NOMO-1 treated with dmso at 0.1 percent for 144 hours (cell line): ENCODE data around the gene ESRP2.

Experiments
- DNase-seq: peaks from one replicate; lab custom pipeline; 2025; ENCODE audit not compliant: unreplicated experiment; lab: John Stamatoyannopoulos, UW

ESRP2 gene

DNA sequence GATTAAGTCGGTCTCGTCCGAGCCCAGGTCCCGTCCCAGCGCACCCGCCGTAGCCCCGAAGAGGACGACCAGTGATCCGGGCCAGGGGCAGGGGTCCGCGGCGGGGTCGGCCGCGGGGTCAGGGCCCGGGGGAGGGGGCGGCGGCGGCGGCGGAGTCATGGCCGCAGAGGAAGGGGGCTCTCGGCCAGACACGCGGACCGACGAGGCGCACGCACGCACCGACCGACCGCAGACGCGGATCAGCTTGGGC, at the start of gene ESRP2:
TSS of gene ESRP2 (minus strand) at position 241 of the 250 bp plus-strand sequence. CDS start at position 159, 82 bp downstream.
- DNase-seq = no peak

DNA sequence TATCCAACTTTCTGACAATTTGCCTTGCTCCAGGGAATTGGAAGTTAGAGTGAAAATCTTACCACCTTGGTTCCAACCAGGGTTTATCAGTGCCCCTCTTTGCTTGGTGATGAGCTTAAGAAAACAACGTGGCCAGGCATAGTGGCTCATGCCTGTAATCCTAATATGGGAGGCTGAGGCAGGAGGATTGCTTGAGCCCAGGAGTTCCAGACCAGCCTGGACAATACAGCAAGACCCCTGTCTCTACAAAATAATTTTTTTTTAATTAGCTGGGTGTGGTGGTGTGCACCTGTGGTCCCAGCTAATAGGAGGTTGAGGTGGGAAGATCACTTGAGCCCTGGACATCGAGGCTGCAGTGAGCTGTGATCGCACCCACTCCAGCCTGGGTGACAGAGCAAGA, 49.8 kb upstream of the ESRP2 start:
- no peak for DNase-seq

DNA sequence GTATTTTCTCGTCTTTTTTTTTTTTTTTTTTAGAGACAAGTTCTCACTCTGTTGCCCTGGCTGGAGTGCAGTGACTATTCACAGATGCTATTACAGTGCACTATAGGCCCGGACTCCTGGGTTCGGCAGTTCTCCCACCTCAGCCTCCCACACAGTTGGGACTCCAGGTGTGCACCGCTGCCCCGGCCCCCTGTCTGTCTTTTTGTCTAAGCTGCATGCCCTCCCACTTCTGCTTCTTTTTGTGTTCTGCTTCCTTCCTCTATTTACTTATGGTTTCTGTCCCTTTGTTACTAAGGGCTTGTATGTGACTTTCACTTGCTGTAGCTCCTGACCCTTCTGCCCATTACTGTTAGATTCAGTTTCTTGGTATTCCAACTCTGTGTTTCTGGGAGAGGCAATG, 48.9 kb upstream of the ESRP2 start:
- DNase-seq = peak; percentile 59

DNA sequence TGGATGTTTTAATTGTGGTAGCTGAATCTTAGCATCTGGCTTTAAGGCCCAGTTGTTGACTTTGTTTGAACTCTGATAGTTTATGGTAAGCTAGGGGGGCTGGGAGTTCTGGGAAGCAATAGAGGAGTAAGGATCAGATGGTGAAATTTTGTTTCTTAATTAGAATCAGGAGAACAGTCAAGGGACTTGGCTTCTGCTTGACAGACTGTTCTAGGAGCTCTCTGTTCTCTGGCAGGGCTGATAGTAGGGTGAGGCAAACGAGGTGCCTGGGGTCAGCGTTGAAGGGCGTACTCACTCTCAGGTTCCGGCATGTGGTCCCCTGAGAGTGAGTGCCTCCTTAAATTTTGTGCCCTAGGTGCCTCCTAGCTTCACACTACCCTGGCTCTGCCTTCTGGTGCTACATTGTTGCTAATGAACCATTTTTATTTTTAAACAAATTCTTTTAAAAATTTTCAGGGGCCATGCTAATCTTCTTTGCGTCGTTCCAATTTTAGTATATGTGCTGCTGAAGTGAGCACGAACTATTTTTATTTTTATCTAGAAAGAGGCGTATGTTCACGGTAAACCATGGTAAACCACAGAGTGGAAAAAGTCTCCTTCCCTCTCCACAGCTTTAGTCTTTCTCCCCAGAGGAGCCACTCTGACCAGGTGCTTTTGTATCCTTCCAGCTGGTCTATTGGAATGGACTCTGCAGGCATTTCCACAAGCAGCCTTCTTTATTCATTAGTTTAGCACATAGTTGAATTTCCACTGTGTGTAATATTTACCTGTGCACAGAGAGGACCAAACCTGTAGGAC, 48.1 kb upstream of the ESRP2 start:
- DNase-seq = no peak

DNA sequence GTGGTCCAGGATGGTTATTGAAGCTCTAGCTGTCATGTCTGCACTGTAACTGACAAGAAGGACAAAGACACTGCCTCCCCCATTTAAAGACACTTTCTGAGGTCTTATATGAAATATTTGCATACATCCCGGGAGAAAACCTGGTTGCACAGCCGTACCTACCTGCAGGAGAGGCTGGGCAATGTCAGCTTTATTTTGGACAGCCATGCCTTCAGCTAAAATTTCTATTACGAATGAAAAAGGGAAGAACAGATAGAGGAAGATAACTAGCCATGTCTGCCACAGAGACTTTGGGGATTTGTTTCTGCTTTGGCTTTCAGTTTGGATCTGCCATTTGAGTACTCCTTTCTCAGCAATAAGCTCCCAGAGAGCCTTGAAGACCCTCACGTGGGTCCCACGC, 47.4 kb upstream of the ESRP2 start:
- no peak for DNase-seq

DNA sequence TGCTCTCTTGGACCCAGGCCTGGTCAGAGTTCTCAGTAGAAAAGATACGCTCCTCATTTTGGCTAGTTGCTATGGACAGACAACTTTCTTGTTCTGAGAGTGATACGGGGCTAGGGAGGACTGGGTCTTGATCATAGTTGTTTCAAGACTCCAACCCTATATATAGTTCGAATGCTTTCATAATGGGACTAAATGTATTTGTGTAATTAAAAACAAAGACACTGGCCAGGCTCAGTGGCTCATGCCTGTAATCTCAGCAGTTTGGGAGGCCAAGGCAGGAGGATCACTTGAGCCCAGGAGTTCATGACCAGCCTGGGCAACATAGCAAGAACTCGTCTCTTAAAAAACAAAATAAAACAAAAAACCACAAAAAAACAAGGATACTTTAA, 46.1 kb upstream of the ESRP2 start:
- DNase-seq = no peak

DNA sequence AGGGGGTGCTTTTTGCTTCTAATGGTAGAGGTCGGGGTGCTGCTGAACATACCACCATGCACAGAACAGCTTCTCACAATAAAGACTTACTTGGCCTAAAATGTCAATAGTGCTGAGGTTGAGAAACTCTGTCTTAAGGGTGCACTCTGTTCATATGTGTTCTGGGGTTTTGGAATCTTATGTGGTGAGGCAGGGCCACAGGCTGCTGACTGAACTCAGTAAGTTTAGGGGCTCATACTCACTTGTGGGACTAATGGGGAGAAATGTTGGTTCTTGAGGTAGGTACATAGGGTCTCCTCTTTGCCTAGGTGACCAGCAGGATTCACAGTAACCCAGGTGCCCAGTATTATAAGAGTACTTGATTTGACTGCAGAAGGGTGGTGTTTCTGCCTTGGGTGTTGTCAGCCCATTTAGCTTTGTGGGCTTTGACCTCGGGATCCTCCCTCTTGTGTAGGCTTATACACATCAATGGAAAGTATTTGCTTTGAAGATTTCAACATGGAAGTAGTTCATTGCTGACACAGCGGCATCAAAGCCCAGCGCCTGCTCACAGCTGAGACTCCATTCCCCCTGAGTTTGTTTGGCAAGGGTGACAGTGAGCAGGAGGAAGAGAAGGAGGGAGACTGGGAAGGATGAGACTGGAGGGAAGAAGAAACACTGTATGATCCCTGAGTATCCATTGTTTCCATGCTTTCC, 45.6 kb upstream of the ESRP2 start:
- DNase-seq = no peak

DNA sequence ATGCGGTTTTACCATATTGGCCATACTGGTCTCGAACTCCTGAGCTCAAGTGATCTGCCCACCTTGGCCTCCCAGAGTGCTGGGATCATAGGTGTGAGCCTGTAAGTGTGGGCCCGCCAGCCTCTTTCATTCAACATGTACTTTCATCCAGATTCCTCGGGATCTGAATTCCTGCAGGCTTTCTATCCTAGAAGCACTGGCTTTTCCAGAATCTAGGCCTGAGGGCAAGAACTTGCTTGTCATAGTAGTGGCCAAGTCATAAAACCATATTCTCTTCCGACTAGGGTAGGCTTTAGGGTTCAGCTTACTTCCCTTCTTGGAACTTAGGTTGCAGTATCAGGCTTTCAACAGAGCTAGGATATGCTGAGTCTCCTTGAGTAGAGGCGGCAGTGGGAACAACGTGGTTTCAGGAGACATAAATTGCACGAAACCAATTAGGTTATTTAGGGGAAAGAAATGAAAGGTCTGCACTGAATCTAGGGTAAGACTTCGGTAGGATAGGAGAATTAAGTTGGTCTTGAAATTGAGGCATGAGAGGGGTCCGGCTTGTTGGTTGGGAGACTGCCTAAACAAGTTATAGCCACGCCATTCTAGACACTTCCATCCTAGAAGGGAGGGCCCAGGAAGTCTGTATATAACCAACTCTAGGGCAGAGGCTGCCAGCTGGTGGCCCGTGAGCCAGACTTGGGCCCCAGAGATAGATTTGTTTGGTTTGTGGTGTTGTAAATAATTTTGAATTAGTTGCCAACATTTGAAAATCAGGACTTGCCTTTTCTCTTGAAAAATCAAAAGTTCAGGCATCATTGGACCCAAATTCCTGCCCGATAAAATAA, 44.0 kb upstream of the ESRP2 start:
- no peak for DNase-seq

DNA sequence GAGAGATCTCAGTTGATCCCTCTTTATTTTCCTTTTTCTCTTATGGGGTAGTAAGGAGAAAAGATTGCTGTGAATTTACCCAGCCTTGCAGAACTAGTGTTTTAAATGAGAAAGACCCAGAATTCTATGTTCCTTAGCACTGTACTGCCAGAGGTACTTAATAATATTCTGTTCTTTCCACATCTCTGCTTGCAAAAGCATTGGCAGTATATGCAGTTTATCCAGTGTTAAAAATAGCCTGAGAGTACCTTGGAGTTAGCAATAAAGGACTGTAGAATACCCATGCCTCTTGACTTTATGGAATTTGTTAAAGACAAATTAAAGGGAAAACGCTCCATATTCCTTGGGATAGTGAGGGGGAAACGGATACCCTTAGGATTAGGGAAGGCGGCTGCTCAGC, 40.3 kb upstream of the ESRP2 start:
- DNase-seq = no peak

DNA sequence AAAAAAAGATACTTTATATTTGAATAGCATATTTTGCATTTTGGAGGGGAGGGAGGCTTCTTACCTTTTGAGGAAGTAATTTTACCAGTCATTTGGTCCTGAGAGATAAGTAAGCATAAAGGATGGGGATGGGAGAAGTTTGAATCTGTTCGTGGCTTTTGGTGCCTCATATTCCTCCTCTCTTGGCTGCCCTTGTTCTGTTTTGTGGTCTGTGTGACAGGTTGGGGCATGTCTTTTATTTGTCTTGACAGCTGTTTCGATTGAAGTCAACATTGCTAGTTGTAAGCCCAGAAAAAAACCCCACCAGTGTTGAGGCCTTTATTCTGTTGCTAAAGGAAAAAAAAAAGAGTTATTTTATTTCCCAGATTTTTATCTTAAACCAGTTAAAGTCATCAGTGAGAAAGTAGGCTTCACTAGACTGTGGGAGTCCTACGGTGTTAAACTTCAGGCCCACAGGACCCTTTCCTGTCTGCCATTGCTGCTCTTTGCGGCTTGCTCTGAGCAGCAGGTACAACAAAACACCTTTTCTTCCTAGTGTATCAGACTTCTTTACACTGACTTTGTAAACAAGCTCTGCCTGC, 39.8 kb upstream of the ESRP2 start:
- DNase-seq = peak; percentile 57

DNA sequence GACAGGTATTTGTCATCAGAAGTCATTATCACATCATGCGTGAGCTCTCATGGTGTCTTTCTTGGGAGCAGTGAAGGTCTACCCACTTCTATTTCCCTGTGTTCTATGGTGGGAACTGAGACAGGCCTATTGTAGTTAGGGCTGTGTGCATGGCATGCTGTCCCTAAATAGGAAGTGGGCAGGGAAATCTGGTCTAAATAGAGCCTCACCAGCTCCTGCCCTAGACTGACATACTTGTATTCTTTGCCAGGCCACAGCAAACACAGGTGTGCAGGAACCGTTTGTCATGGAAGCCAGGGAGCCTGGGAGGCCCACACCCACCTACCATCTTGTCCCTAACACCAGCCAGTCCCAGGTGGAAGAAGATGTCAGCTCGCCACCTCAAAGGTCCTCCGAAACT, 38.5 kb upstream of the ESRP2 start:
- no peak for DNase-seq

DNA sequence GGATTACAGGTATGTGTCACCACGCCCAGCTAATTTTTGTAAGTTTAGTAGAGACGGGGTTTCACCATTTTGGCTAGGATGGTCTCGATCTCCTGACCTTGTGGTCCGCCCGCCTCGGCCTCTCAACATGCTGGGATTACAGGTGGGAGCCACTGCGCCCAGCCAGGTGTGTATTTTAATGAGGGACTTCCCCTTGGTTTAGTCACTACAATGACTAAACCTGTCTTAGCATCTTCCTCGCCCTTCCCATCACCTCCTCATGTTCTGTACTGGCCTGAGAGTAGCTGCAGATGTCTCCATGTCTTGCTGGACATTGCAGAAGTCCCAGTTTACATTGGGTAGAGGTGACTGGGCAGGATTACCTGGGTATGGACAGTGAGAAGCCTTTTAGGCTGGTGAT, 38.0 kb upstream of the ESRP2 start:
- no peak for DNase-seq

DNA sequence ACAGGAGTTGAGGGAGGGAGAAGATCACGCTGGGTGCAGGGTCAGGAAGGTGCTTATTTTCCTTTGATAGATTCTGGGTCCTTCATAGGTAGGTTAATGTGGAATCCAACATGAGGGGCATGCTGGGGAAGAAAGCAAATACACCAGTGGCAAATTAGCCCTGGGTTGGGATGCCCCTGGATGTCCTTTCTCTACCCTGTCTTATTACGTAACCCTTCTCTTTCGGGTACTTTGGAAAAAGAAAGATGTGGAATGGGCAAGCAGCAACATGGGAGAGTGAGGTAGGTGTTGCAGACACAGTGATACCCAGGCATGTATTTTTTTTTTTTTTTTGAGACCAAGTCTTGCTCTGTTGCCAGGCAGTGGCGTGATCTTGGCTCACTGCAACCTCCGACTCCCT, 37.5 kb upstream of the ESRP2 start:
- DNase-seq = no peak

DNA sequence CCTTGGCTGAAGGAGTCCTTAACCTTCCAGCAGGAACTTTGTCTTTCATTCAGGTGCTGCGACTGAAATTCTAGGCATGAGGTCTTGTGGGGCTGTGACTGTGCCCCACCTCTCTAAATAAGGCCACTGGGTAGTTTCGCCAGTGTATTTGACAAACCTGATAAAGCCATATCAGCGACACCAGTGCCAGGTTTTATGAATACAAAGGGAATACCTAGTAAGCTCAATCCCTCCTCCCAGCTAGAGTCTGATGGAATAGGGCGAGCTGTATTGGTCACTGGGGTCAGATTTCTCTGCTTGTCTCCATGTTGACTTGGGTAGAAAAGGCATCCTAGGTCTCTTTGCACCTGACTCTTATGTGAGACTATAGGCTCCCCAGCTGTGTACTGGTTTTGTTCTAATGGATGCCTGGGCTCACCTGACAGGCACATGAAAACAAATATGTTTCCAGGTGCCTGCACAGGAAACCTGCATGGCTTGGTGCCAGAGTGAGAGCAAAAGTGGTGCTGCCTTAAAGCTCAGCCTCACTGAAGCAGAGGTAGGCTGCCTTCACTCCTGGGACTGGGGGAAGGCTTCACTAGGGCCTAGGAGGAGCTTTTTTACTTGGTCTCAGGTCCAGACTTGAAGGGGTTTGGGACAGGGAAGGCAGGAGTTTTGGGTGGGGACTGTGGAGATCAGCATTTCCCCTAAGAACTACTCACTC, 36.7 kb upstream of the ESRP2 start:
- no peak for DNase-seq

DNA sequence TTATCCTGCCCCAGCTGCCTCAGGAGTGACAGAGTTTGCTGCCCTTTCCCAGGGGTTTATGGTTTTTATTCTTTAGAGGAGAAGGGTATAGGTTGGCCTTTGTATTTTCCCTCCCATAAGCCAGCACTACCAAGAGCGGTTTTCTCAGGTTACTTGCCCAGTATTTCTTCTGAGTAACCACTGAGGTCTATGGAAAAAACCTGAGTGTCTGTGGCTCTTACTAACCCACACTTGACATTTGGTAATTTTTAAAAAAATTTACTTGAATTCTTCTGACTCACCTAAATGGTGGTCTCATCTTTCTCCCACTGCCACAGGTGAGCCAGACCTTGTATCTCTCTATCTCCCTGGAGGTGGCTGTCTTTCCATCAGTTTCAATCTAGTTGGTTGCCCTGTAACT, 34.4 kb upstream of the ESRP2 start:
- DNase-seq = no peak

DNA sequence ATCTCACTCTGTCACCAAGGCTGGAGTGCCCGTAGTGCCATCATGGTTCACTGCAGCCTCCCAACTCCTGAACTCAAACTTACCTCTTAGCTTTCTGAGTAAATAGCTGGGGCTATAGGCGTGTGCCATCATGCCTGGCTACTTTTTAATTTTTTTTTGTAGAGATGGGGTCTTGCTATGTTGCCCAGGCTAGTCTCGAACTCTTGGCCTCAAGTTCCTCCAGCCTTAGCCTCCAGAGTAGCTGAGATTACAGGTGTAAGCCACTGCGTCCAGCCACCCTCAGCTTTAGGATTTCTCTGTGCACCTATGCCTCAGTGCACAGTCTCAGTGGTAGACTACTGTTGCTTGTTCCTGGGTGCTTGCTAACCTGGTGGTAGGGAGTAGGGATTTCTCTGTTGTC, 33.9 kb upstream of the ESRP2 start:
- no peak for DNase-seq

DNA sequence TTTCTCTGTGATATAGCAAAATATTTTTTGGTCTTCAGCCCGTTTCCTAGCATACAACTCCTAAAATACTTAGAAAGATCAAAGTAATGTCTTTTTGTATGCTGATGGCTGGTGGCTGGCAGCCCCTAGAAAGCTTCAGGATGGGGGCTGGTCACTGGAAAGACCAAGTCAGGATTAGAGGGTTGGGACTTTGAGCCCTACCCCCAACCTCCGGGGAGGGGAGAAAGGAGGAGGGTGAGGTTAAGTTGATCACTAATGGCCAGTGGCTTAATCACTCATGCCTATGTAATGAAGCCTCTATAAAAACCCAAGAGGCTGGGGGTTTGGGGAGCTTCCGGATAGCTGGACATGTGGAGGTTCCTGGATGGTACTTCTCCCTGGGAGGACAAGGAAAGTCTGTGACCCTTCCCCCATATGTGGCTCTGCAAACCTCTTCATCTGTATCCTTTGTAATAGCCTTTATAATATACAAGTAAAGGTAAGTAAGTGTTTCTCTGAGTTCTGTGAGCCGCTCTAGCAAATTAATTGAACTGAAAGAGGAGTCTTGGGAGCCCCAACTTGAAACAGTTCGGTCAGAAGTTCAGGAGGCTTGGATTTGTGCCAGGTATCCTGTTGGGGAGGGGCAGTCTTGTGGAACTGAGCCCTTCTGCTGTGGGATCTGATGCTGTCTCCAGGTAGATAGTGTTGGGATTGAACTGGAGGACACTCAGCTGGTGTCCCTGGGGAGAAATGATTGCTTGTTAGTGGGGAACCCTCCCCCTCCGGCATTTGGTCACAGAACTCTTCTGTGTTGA, 31.9 kb upstream of the ESRP2 start:
- no peak for DNase-seq

DNA sequence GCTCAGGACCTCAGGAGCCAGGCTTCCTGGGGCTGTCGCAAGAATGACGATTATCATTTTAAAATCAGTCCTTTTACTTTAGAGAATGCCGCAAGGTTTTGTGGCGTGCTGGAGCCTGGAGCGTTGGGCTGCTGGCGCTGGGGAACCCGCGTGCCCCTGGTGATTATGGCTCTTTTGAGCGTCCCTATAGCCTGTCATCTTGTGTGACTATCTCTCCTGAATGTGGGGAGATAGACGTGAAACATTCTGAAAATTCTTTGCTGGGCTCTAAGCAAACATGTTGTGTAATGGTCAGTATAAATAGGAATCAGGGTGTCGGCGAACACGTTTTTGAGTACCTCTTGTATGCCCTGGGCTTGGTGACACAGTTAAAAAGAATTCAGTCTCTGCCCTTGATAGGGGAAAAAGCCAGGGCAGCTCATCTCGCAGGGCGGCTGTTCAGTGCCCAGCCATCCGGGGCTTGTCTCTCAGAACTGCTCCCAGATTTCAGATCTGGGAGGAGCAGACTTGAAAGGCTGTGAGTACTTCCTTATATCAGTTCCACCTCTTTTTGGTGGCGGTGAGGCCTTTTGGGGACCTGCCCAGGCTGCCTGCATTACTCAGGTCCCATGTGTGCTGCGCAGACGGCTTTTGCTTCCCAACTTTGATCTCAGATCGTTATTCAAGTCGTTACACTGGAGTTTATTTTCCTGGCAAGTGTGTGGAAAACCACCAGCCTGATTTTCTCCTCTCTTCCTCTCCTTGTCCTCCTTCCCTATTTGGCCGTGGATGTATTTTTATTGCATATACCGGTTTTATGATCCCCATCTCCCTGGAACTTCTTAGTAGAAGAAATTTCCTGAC, 29.4 kb upstream of the ESRP2 start:
- peak; percentile 54 for DNase-seq
